Ishikawa (cell line): ENCODE measurements around the gene SLC22A16.

ENCODE experiments used
- CEBPB ChIP-seq: IDR thresholded peaks from 2 replicates; pipeline ENCODE4 v1.6.1; 2012
- EP300 ChIP-seq: IDR thresholded peaks from 2 replicates; pipeline ENCODE4 v1.6.1; 2012; ENCODE audit warnings: borderline replicate concordance
- FOXM1 ChIP-seq: IDR thresholded peaks from 2 replicates; pipeline ENCODE4 v1.6.1; 2012; ENCODE audit warnings: low read depth, borderline replicate concordance
- RAD21 ChIP-seq: IDR thresholded peaks from 2 replicates; pipeline ENCODE4 v1.6.1; 2012; ENCODE audit warnings: low read depth
- TAF1 ChIP-seq: IDR thresholded peaks from 2 replicates; pipeline ENCODE4 v1.6.1; 2012; ENCODE audit warnings: low read depth, mild to moderate bottlenecking
- ZBTB7A ChIP-seq: IDR thresholded peaks from 2 replicates; pipeline ENCODE4 v1.6.1; 2012; ENCODE audit warnings: low read depth
- TF ChIP-seq, protein P1 (sequence below): IDR thresholded peaks from 2 replicates; pipeline ENCODE4 v1.6.1; 2012

DNA sequence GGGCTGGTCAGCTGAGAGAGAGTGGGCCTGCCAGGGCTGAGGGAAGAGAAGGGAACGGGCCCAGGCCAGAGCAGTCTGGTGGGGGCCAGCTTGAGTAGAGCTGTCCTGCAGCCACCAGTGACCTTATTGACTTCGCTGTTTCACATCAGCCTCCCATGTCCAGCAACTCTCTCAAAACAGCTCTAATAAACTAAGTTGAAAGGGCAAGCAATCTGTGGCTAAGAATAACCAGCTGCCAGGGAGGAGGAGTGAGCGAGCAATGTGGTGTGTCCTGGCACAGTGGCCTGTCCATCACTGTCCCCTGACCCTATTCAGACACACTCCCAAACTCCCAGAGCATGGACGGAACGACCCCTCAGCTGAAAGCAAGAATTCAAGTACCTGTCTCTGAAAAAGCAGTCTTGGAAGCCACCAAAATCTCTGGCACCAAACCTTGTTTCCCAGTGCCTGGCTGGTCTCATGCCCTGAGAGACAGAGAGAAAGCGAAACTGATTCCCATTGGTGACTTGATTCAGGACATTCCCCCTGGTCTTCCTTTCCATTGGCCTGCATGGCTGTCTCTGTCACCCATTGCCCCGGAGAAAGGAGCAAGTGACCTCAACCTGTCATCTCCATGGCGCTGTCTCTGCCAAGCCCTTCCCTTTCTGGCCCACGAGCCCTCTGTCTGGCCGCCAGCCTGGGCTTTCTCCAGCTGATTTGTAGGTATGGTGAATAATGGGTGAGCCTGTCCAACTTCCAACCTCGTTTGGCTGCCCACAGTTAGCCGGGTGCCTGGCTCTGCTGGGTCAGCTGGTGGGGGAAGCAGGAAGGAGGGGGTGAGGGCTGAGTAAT is 61.1 kb downstream of the SLC22A16 start, which contains the start of gene DDO:
- TF ChIP-seq EP300 (no peak), ZBTB7A (no peak), TAF1 (no peak), RAD21 (no peak), CEBPB (no peak), FOXM1 (no peak)
- TF ChIP-seq, protein P1, sequence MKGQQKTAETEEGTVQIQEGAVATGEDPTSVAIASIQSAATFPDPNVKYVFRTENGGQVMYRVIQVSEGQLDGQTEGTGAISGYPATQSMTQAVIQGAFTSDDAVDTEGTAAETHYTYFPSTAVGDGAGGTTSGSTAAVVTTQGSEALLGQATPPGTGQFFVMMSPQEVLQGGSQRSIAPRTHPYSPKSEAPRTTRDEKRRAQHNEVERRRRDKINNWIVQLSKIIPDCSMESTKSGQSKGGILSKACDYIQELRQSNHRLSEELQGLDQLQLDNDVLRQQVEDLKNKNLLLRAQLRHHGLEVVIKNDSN, result no peak
